Fibroblast of lung (primary cell): Measurements from ENCODE around the gene CYTH1. TPM values are rescaled to one million over a fixed set of nuclear protein-coding genes. Genes with fewer than 3 reads are reported as not detected.

Experiments used
- DNase-seq, 2 donors: peaks; one replicate each; pipeline versions ENCODE4 v3.0.0 to v3.0.0-alpha.2; 2010; ENCODE audit warnings: low read depth in 2 of 2
- H2AFZ ChIP-seq: 2 replicates; pipeline ENCODE4 v1.5.1; 2012; ENCODE audit warnings: low read length, control low read depth, inconsistent platforms
- H3K27ac ChIP-seq: 2 replicates; pipeline ENCODE4 v1.5.1; 2011; ENCODE audit warnings: low read length, control low read depth; ENCODE audit not compliant: insufficient read depth
- H3K27me3 ChIP-seq: 2 replicates; pipeline ENCODE4 v1.5.1; 2011; ENCODE audit warnings: mild to moderate bottlenecking, low read length; ENCODE audit not compliant: control insufficient read depth, insufficient read depth
- H3K36me3 ChIP-seq: 2 replicates; pipeline ENCODE4 v1.5.1; 2011; ENCODE audit warnings: low read length; ENCODE audit not compliant: control insufficient read depth, insufficient read depth
- H3K4me1 ChIP-seq: 2 replicates; pipeline ENCODE4 v1.5.1; 2011; ENCODE audit warnings: low read length; ENCODE audit not compliant: control insufficient read depth, insufficient read depth; ENCODE audit errors: extremely low read depth
- H3K4me2 ChIP-seq: 2 replicates; pipeline ENCODE4 v1.5.1; 2011; ENCODE audit warnings: low read length, control low read depth; ENCODE audit not compliant: insufficient read depth; ENCODE audit errors: extremely low read depth
- H3K4me3 ChIP-seq, 4 experiments: fragments of 200-600 bp in 1 of 4; sonication (generic) in 1 of 4; replicated peaks in 1 of 4; 2 replicates each; pipeline ENCODE4 v1.5.1; 2011 to 2016; ENCODE audit warnings: low read length in 4 of 4, low read depth in 3 of 4, mild to moderate bottlenecking in 3 of 4, control low read depth in 2 of 4, inconsistent platforms in 1 of 4, mixed read lengths in 1 of 4; ENCODE audit not compliant: insufficient read depth in 1 of 4; ENCODE audit errors: control extremely low read depth in 1 of 4
- H3K79me2 ChIP-seq: 2 replicates; pipeline ENCODE4 v1.5.1; 2012; ENCODE audit warnings: mild to moderate bottlenecking, low read length, inconsistent platforms; ENCODE audit not compliant: control insufficient read depth, insufficient read depth
- H3K9ac ChIP-seq: 2 replicates; pipeline ENCODE4 v1.5.1; 2011; ENCODE audit warnings: mild to moderate bottlenecking, low read length, control low read depth; ENCODE audit not compliant: insufficient read depth
- H3K9me3 ChIP-seq: 2 replicates; pipeline ENCODE4 v1.5.1; 2012; ENCODE audit warnings: low read depth, low read length; ENCODE audit not compliant: control insufficient read depth, insufficient read depth
- H4K20me1 ChIP-seq: 2 replicates; pipeline ENCODE4 v1.5.1; 2011; ENCODE audit warnings: low read length; ENCODE audit not compliant: control insufficient read depth, insufficient read depth; ENCODE audit errors: extremely low read depth
- CTCF ChIP-seq, 2 donors: IDR thresholded peaks in 1 of 2; conservative IDR thresholded peaks in 1 of 2; 1 replicate in 1 of 2; 2 replicates in 1 of 2; pipeline ENCODE4 v1.5.1; 2011 to 2012; ENCODE audit warnings: low read length in 2 of 2, control low read depth in 1 of 2, inconsistent platforms in 1 of 2, low read depth in 1 of 2, mild to moderate bottlenecking in 1 of 2
- EZH2 ChIP-seq: IDR thresholded peaks from 2 replicates; pipeline ENCODE4 v1.5.1; 2012; ENCODE audit warnings: low read length, control low read depth, mild to moderate bottlenecking; ENCODE audit errors: missing control alignments
- polyA plus RNA-seq, 2 donors: library from polyadenylated mRNA; depleted of rRNA in 1 of 2; stranded (reverse) in 1 of 2; unstranded in 1 of 2; fragments of >200 nt; gene quantifications; 2 replicates each; pipeline ENCODE4 v1.2.1, GENCODE V29; 2011 to 2012; ENCODE audit warnings: missing spikeins in 1 of 2
- total RNA-seq: library from RNA; depleted of rRNA; stranded (reverse); fragments of >200 nt; gene quantifications from 2 replicates; pipeline ENCODE4 v1.2.1, GENCODE V29; 2014

The CYTH1 gene
- total and polyA plus RNA-seq, 2 donors (not counting 1 experiment from before 2014, with no cell fraction given): 8.9 to 9.9 TPM

DNA sequence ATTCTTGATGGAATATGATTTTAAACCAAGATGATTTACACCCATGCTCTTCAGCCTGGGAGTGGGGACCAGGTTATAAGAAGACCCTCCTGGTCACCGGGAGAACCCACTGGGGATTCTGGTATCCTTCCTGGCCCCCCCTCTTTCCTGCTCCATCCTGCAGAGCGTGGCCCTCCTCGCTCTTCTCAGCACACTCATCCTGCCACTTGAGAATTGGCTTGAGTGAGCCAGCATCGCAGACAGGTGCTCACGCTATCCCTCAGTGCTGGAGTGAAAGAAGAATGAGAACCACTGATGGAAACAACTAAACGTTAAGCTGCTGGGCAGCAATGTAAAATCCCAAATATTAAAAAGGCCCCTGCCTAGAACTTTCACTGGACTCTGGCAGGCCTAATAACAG is 98.0 kb downstream of the CYTH1 start:
- Histone ChIP-seq H3K79me2 (no peaks in the 10 kb centered on the region), H3K36me3 (no peaks in the 10 kb centered on the region), H4K20me1 (no peaks in the 10 kb centered on the region), H3K4me2 (no peak overlapping the region), H3K9ac (no peak overlapping the region), H3K4me3 (no peak overlapping the region), H3K27me3 (no peaks in the 10 kb centered on the region), H3K9me3 (no peaks in the 10 kb centered on the region), H2AFZ (no peak overlapping the region), H3K27ac (no peak overlapping the region), H3K4me1 (peaks cover 7% of the 10 kb centered on the region)
- DNase-seq: no peak
- TF ChIP-seq EZH2 (no peak), CTCF (conservative IDR thresholded peaks at IDR 0.05 in 1 of 2, IDR thresholded peaks at IDR 0.05 in 1 of 2; ENCODE audit: low read depth in 1 of 2, low read length in 2 of 2) (no peak)

GRCh38 chr17:78683408-78683961 is 98.6 kb downstream of the CYTH1 start:
- H3K27me3 ChIP-seq: no peaks in the 10 kb centered on the region
- DNase-seq: no peak
- no peaks in the 10 kb centered on the region for H3K36me3 ChIP-seq
- no peak overlapping the region for H2AFZ ChIP-seq
- no peaks in the 10 kb centered on the region for H4K20me1 ChIP-seq
- TF ChIP-seq CTCF (conservative IDR thresholded peaks at IDR 0.05 in 1 of 2, IDR thresholded peaks at IDR 0.05 in 1 of 2; ENCODE audit: low read depth in 1 of 2, low read length in 2 of 2) (no peak), EZH2 (no peak)
- no peak overlapping the region for H3K27ac ChIP-seq
- peaks cover 7% of the 10 kb centered on the region for H3K4me1 ChIP-seq
- no peaks in the 10 kb centered on the region for H3K9me3 ChIP-seq
- H3K79me2 ChIP-seq: no peaks in the 10 kb centered on the region
- no peak overlapping the region for H3K9ac ChIP-seq
- H3K4me2 ChIP-seq: no peak overlapping the region
- H3K4me3 ChIP-seq: no peak overlapping the region

DNA sequence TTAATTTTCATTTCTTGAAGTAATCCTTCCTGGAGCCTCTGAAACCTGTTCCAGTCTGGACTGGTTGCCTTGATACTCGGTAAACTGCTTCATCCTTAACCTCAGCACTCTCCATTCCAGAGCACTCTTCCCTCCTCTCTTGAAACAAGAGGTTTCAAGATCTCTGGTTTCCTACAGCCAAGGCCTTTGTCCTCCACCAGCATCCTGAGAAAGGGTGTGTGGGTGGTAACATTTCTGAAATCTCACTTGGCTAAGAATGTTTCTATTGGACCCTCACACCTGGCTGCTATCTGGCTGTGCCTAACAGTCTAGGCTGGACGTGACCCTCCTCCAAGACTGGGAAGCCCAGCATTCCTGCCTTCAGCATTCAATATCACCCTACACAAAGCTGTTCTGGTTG is 99.7 kb downstream of the CYTH1 start:
- DNase-seq: peak in 1 of 2 donors; percentile 23
- Histone ChIP-seq H3K27me3 (no peaks in the 10 kb centered on the region), H3K4me1 (peaks cover 7% of the 10 kb centered on the region), H3K36me3 (no peaks in the 10 kb centered on the region), H3K4me3 (no peak overlapping the region), H4K20me1 (no peaks in the 10 kb centered on the region), H2AFZ (no peak overlapping the region), H3K27ac (no peak overlapping the region), H3K4me2 (no peak overlapping the region), H3K9me3 (no peaks in the 10 kb centered on the region), H3K9ac (no peak overlapping the region), H3K79me2 (no peaks in the 10 kb centered on the region)
- TF ChIP-seq CTCF (conservative IDR thresholded peaks at IDR 0.05 in 1 of 2, IDR thresholded peaks at IDR 0.05 in 1 of 2; ENCODE audit: low read depth in 1 of 2, low read length in 2 of 2): no peak
- no peak for TF ChIP-seq EZH2
